ENCODE measurements around the gene SPAG6.

GRCh38 chr10:22342421-22342820 is 2.9 kb upstream of the SPAG6 start:
- TF ChIP-seq, protein P1, sequence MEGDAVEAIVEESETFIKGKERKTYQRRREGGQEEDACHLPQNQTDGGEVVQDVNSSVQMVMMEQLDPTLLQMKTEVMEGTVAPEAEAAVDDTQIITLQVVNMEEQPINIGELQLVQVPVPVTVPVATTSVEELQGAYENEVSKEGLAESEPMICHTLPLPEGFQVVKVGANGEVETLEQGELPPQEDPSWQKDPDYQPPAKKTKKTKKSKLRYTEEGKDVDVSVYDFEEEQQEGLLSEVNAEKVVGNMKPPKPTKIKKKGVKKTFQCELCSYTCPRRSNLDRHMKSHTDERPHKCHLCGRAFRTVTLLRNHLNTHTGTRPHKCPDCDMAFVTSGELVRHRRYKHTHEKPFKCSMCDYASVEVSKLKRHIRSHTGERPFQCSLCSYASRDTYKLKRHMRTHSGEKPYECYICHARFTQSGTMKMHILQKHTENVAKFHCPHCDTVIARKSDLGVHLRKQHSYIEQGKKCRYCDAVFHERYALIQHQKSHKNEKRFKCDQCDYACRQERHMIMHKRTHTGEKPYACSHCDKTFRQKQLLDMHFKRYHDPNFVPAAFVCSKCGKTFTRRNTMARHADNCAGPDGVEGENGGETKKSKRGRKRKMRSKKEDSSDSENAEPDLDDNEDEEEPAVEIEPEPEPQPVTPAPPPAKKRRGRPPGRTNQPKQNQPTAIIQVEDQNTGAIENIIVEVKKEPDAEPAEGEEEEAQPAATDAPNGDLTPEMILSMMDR (IDR thresholded peaks at IDR 0.05) = no peak
- no peak for TF ChIP-seq POLR2A (IDR thresholded peaks at IDR 0.05)

Data from uterus (tissue), 2 donors.